Loucy (cell line): Measurements from ENCODE around the gene GPR153.

Experiments used
- H2AFZ ChIP-seq: fragments of 200-600 bp; sonication (generic); 2 replicates; pipeline ENCODE4 v1.6.0; 2016; ENCODE audit warnings: antibody characterized with exemption, mild to moderate bottlenecking, low read length, moderate library complexity
- H3F3A ChIP-seq: fragments of 200-600 bp; 2 replicates; pipeline ENCODE4 v1.6.0; 2016; ENCODE audit warnings: antibody characterized with exemption, low read depth, mild to moderate bottlenecking
- H3K27me3 ChIP-seq: fragments of 200-600 bp; sonication (generic); 2 replicates; pipeline ENCODE4 v1.6.1; 2014; ENCODE audit warnings: low read length, mild to moderate bottlenecking; ENCODE audit not compliant: insufficient read depth, poor library complexity, severe bottlenecking
- H3K36me3 ChIP-seq: fragments of 200-600 bp; sonication (generic); 2 replicates; pipeline ENCODE4 v1.6.1; 2016; ENCODE audit warnings: low read length; ENCODE audit not compliant: insufficient read depth
- H3K4me1 ChIP-seq: fragments of 200-600 bp; sonication (generic); 2 replicates; pipeline ENCODE4 v1.5.1; 2014; ENCODE audit warnings: low read length, mild to moderate bottlenecking; ENCODE audit not compliant: insufficient read depth, poor library complexity, severe bottlenecking
- H3K4me2 ChIP-seq: fragments of 200-600 bp; sonication (generic); 2 replicates; pipeline ENCODE4 v1.6.0; 2014; ENCODE audit warnings: antibody characterized with exemption, low read length, low read depth, mild to moderate bottlenecking; ENCODE audit not compliant: poor library complexity, severe bottlenecking
- H3K4me3 ChIP-seq: fragments of 200-600 bp; sonication (generic); 2 replicates; pipeline ENCODE4 v1.5.1; 2014; ENCODE audit warnings: low read length, mild to moderate bottlenecking, mixed read lengths; ENCODE audit not compliant: poor library complexity, severe bottlenecking
- H3K79me2 ChIP-seq: fragments of 200-600 bp; sonication (generic); 2 replicates; pipeline ENCODE4 v1.6.1; 2014; ENCODE audit warnings: low read length; ENCODE audit not compliant: insufficient read depth
- H3K9ac ChIP-seq: fragments of 200-600 bp; sonication (generic); 2 replicates; pipeline ENCODE4 v1.6.0; 2014; ENCODE audit warnings: mild to moderate bottlenecking, low read depth, low read length, moderate library complexity; ENCODE audit not compliant: poor library complexity, severe bottlenecking
- H3K9me2 ChIP-seq: fragments of 200-600 bp; sonication (generic); replicated peaks from 2 replicates; pipeline ENCODE4 v1.6.1; 2016; ENCODE audit warnings: low read depth, low read length, mixed read lengths
- H3K9me3 ChIP-seq: fragments of 200-600 bp; sonication (generic); 2 replicates; pipeline ENCODE4 v1.6.1; 2014; ENCODE audit warnings: mild to moderate bottlenecking, antibody characterized with exemption, low read length, low read depth; ENCODE audit not compliant: insufficient read depth
- H4K20me1 ChIP-seq: fragments of 200-600 bp; sonication (generic); 2 replicates; pipeline ENCODE4 v1.6.0; 2014; ENCODE audit warnings: antibody characterized with exemption, low read length, mild to moderate bottlenecking; ENCODE audit not compliant: insufficient read depth, poor library complexity, severe bottlenecking
- EZH2phosphoT487 ChIP-seq: fragments of 200-600 bp; IDR thresholded peaks from 2 replicates; pipeline ENCODE4 v1.6.1; 2018; ENCODE audit warnings: antibody characterized with exemption, mild to moderate bottlenecking, moderate library complexity, borderline replicate concordance
- TF ChIP-seq, protein P1 (sequence below): fragments of 200-600 bp; sonication (generic); conservative IDR thresholded peaks from 2 replicates; pipeline ENCODE4 v1.5.1; 2014; ENCODE audit warnings: mild to moderate bottlenecking, antibody characterized with exemption, low read length

The GPR153 gene

DNA sequence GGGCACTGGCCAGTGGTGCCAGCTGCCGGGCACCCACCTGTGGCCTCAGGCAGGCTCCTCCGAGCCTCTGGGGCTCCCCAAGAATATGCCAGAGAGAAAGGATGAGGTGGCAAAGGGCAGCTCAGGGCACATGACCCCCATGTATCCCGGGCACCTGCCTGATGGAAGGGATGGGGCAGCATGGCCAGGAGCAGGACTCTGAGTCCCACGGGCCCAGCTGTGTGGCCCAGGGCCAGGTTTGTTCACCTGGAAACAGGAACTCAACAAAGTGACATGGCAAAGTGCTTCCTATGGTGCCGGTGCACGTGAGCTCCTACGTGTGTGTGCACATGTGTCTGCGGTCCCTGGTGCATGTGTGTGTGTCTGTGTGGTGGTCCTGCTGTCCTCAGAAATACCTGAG, 9.5 kb upstream of the GPR153 start:
- H3F3A ChIP-seq, result no peaks in the 10 kb centered on the region
- H3K27me3 ChIP-seq, result no peaks in the 10 kb centered on the region
- no peak overlapping the region for H2AFZ ChIP-seq
- no peak overlapping the region for H3K4me2 ChIP-seq
- no peaks in the 10 kb centered on the region for H3K36me3 ChIP-seq
- peak overlapping the region; percentile 8 for H3K9ac ChIP-seq
- no peak for TF ChIP-seq EZH2phosphoT487
- peaks cover 9% of the 10 kb centered on the region for H3K4me1 ChIP-seq
- H3K4me3 ChIP-seq, result no peak overlapping the region
- H3K9me3 ChIP-seq, result no peaks in the 10 kb centered on the region
- no peaks in the 10 kb centered on the region for H3K79me2 ChIP-seq
- no peaks in the 10 kb centered on the region for H4K20me1 ChIP-seq
- no peaks in the 10 kb centered on the region for H3K9me2 ChIP-seq

DNA sequence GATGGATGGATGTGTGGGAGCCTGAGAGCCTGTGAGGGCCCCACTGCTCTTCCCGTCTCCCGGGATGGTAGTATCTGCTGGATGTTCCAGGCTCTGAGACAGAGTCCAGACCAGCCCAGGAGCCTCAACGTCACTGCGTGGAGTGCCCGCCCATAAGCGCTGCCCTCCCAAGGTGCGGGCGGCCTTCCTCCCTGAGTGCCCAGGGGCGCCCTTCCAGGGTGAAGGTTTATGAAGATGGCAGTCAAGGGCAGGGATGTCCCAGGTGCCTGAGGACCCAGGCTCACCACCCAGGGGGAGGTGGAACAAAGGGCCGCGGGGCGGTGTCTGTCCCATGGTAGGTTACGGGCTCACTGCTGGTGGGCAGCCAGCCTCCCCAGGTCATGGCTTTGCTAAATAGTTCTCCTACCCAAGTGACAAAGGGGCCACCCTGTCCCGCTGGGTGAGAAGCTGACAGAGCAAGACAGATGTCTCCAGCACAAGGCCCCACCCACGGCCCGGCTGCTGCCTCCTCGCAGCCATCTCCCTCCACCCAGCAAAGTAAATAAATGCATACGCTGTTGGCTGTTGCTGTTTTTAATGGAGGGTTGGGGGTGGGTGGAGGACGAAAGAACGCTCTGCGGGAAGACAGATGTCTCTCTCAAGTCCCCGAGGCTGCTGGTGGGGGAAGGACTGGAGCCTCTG, 9.0 kb upstream of the GPR153 start:
- H3K9me3 ChIP-seq, result no peaks in the 10 kb centered on the region
- no peak overlapping the region for H3K4me2 ChIP-seq
- peaks cover 9% of the 10 kb centered on the region for H3K4me1 ChIP-seq
- no peak overlapping the region for H2AFZ ChIP-seq
- TF ChIP-seq EZH2phosphoT487, result no peak
- no peaks in the 10 kb centered on the region for H3K79me2 ChIP-seq
- no peaks in the 10 kb centered on the region for H3K27me3 ChIP-seq
- no peaks in the 10 kb centered on the region for H3K36me3 ChIP-seq
- H3K4me3 ChIP-seq, result no peak overlapping the region
- H4K20me1 ChIP-seq, result no peaks in the 10 kb centered on the region
- H3F3A ChIP-seq, result no peaks in the 10 kb centered on the region
- H3K9me2 ChIP-seq, result no peaks in the 10 kb centered on the region
- H3K9ac ChIP-seq, result no peak overlapping the region

GRCh38 chr1:6269296-6269695, 8.4 kb upstream of the GPR153 start:
- no peak for TF ChIP-seq EZH2phosphoT487
- TF ChIP-seq, protein P1, sequence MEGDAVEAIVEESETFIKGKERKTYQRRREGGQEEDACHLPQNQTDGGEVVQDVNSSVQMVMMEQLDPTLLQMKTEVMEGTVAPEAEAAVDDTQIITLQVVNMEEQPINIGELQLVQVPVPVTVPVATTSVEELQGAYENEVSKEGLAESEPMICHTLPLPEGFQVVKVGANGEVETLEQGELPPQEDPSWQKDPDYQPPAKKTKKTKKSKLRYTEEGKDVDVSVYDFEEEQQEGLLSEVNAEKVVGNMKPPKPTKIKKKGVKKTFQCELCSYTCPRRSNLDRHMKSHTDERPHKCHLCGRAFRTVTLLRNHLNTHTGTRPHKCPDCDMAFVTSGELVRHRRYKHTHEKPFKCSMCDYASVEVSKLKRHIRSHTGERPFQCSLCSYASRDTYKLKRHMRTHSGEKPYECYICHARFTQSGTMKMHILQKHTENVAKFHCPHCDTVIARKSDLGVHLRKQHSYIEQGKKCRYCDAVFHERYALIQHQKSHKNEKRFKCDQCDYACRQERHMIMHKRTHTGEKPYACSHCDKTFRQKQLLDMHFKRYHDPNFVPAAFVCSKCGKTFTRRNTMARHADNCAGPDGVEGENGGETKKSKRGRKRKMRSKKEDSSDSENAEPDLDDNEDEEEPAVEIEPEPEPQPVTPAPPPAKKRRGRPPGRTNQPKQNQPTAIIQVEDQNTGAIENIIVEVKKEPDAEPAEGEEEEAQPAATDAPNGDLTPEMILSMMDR, result no peak
- H3K4me1 ChIP-seq, result peaks cover 9% of the 10 kb centered on the region
- H3K9ac ChIP-seq, result no peak overlapping the region

GRCh38 chr1:6268415-6268814, 7.5 kb upstream of the GPR153 start:
- Histone ChIP-seq H3K4me2 (peak overlapping the region; percentile 12), H3K36me3 (peaks cover 4% of the 10 kb centered on the region; the same call in 1 of the 2 replicates), H2AFZ (no peak overlapping the region), H3F3A (no peaks in the 10 kb centered on the region), H3K9me2 (no peaks in the 10 kb centered on the region), H3K4me3 (no peak overlapping the region), H3K27me3 (no peaks in the 10 kb centered on the region), H3K79me2 (no peaks in the 10 kb centered on the region), H3K9ac (no peak overlapping the region), H4K20me1 (no peaks in the 10 kb centered on the region), H3K9me3 (no peaks in the 10 kb centered on the region), H3K4me1 (peaks cover 9% of the 10 kb centered on the region)
- TF ChIP-seq EZH2phosphoT487, result no peak
- TF ChIP-seq, protein P1, result no peak

More at GRCh38 chr1:6269296-6269695, 8.4 kb upstream of the GPR153 start:
- Histone ChIP-seq H3K36me3 (peaks cover under 1% of the 10 kb centered on the region; the same call in 1 of the 2 replicates), H3K4me2 (no peak overlapping the region), H3K27me3 (no peaks in the 10 kb centered on the region), H3F3A (no peaks in the 10 kb centered on the region), H3K79me2 (no peaks in the 10 kb centered on the region), H3K4me3 (no peak overlapping the region), H3K9me3 (no peaks in the 10 kb centered on the region), H4K20me1 (no peaks in the 10 kb centered on the region), H2AFZ (no peak overlapping the region), H3K9me2 (no peaks in the 10 kb centered on the region)
